A673 (cell line): ENCODE data around the gene NGEF.

ENCODE experiments used
- CTCF ChIP-seq: fragments of 300-800, 200-600 bp; sonication (generic); conservative IDR thresholded peaks from 2 replicates; pipeline ENCODE4 v1.5.1; 2017; ENCODE audit warnings: low read depth, mild to moderate bottlenecking, antibody characterized with exemption, low read length, moderate library complexity, mixed read lengths
- EZH2 ChIP-seq: fragments of 200-600 bp; sonication (generic); IDR thresholded peaks from 2 replicates; pipeline ENCODE4 v1.6.1; 2017; ENCODE audit warnings: borderline replicate concordance, low read depth, mild to moderate bottlenecking, mixed read lengths, antibody characterized with exemption, low read length; ENCODE audit not compliant: poor library complexity, severe bottlenecking

GRCh38 chr2:232901736-232902578 is 111.1 kb downstream of the NGEF start:
- TF ChIP-seq CTCF = no peak
- TF ChIP-seq EZH2 = no peak
